ENCODE results near the gene ADGRD2.

ADGRD2 gene

GRCh38 chr9:124504530-124505005, 54.3 kb downstream of the ADGRD2 start:
- POLR2A ChIA-PET = no interaction called here
- CTCF ChIA-PET = no interaction called here
- no peak for TF ChIP-seq CTCF (IDR thresholded peaks at IDR 0.05; ENCODE audit: control extremely low read depth, extremely low read depth, low read depth, missing control alignments)
- no peak for DNase-seq (ENCODE audit: extremely low spot score)

- TF ChIP-seq CTCF (IDR thresholded peaks at IDR 0.05; ENCODE audit: control extremely low read depth, extremely low read depth, low read depth, missing control alignments) = no peak
These were observed 55.0 kb downstream of the ADGRD2 start for GRCh38 chr9:124505006-124505900.

DNA sequence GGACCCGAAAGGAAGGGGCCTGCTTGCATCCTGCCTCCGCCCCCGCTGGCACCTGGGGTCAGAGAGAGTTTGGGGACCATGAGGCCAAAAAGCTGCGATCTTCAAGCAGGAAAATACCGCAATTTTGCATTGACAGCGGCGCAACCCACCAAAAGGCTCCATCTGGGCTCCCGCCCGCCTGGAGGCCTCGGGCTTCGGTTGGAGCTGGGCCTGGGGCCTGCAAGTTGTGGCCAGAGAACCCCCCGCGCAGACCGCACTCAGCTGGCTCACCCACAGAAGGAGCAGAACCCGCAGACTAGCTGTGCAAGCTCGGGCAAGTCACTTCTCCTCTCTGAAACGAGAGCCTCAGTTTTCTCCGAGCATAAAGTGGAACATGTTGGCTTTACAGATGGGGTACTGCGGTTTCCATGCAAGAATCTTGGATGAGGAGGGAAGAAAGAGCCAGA, 55.7 kb downstream of the ADGRD2 start:
- DNase-seq (ENCODE audit: extremely low spot score) = no peak
- ChIA-PET POLR2A (no interaction called here), CTCF (interaction anchor here (1.2 kb wide), 1 partner anchor 16 kb away, joined by 3 read pairs; no protein-coding TSS in a partner anchor)
- TF ChIP-seq CTCF (IDR thresholded peaks at IDR 0.05; ENCODE audit: control extremely low read depth, extremely low read depth, low read depth, missing control alignments) = no peak

More at GRCh38 chr9:124505006-124505900, 55.0 kb downstream of the ADGRD2 start:
- POLR2A ChIA-PET = no interaction called here
- no peak for DNase-seq (ENCODE audit: extremely low spot score)
- CTCF ChIA-PET = interaction anchor here (1.2 kb wide), 1 partner anchor 15 kb away, joined by 3 read pairs; no protein-coding TSS in a partner anchor

- CTCF ChIA-PET = no interaction called here
- no peak for TF ChIP-seq CTCF (IDR thresholded peaks at IDR 0.05; ENCODE audit: control extremely low read depth, extremely low read depth, low read depth, missing control alignments)
- POLR2A ChIA-PET = no interaction called here
- no peak for DNase-seq (ENCODE audit: extremely low spot score)
These were observed 56.2 kb downstream of the ADGRD2 start for GRCh38 chr9:124506433-124506832.

DNA sequence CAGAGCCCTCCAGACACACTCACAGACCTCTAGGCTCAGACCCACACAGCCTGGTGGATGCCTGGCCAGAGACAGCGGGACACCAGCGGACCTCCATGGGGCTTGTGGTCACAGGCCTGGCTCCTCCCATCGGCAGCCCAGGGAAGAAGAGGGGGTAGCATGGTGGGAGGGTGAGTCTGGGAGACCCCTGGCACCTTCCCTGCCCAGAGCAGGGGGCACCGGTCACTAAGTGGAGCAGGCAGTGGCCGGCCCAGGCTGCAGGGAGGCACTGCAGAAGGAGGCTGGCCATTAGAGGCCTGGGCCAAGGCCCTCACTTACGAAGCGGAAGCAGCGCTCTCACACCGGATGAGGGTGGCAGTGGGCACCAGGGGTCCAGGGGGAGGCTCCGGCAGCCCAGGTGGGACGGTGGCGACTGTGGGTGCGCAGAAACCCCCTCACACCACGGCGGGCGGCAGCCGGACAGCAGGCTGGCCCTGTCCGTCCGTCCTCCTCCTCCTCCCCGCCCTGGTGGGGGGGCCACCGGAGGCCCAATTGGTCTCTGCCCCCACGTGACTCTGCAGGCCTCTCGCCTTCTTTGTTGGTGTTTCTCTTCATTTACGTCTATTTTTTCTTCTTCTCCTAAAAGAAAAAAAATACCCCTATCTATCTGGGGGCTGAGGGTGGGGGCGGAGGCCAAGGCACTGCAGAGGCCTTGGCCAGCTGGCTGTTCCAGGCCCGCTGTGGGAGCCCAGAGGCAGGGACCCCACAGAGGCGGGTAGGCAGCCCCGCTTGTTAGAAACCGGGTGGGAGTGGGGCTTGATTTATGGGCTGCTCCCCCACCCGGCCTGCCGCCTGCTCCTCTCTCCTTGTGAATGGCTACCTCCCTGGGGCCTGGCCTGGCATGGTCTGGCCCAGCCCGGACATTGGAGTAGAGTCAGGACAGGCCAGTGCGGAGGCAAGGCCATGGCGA, 57.0 kb downstream of the ADGRD2 start, which contains the start of gene NR5A1:
Gene NR5A1, minus strand, starts transcription at position 469 of the 949 bp plus-strand sequence. CDS start 4,004 bp downstream, outside the sequence.
- no peak for DNase-seq (ENCODE audit: extremely low spot score)
- ChIA-PET POLR2A (no interaction called here), CTCF (no interaction called here)
- no peak for TF ChIP-seq CTCF (IDR thresholded peaks at IDR 0.05; ENCODE audit: control extremely low read depth, extremely low read depth, low read depth, missing control alignments)

- ChIA-PET POLR2A (no interaction called here), CTCF (no interaction called here)
- no peak for TF ChIP-seq CTCF (IDR thresholded peaks at IDR 0.05; ENCODE audit: control extremely low read depth, extremely low read depth, low read depth, missing control alignments)
- no peak for DNase-seq (ENCODE audit: extremely low spot score)
These were observed 57.7 kb downstream of the ADGRD2 start for GRCh38 chr9:124507880-124508423.

All from GM10248 (cell line).